Activated T-cell treated with anti-CD3 and anti-CD28 coated beads for 48 hours (primary cell): ENCODE results near the gene MRFAP1L1.

Source experiments
- DNase-seq: peaks from one replicate; pipeline ENCODE4 v3.0.0-alpha.2; 2020; ENCODE audit warnings: low read depth

The MRFAP1L1 gene

DNA sequence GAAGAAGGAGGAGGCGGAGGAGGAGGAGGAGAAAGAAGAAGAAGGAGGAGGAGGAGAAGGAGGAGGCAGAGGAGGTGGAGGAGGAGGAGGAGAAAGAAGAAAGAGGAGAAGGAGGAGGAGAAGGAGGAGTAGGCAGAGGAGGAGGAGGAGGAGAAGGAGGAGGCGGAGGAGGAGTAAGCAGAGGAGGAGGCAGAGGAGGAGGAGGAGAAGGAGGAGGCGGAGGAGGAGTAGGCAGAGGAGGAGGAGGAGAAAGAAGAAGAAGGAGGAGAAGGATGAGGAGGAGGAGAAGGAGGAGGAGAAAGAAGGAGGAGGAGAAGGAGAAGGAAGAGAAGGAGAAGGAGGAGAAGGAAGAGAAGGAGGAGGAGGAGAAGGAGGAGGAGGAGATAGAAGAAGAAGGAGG is 49.2 kb downstream of the MRFAP1L1 start:
- no peak for DNase-seq

DNA sequence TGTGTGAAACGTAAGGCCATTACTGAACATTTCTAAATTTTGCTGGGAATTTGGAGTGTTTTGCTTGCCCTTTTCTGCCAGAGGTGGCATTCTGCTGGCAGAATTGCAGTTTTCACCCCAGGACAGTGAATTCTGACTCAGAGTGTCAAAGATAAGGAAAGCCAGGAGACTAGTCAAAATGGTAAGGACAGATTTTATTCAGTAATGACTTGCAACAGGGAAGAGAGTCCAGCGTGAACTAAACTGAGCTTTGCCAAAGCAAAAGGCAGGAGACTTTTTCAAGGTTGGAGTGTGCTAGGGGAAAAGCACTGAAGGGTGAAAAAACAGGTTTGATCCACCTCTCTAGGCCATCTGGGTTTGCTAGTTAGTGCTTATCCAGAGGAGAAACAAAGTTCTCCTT is 49.8 kb downstream of the MRFAP1L1 start:
- DNase-seq: no peak

DNA sequence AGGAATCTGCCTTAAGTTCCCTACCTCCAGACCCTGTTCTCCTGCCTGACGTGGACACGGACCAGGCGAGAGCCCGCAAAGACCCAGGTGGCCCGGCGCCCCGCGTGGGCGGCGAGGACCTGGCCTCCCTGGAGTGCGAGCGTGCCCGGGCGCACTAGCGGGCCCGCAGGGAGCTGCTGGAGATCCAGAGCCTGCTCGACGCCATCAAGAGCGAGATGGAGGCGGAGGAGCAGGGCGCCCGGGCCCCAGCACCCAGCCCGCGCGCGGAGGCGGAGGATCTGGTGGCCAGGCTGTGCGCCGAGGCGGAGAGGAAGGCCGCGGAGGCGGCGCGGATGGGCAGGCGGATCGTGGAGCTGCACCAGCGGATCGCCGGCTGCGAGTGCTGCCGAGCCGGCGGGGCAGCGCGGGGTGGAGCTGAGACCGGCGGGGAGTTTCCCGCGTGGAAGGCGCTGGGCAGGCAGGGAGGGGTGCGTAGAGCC is 51.0 kb downstream of the MRFAP1L1 start:
- peak; percentile 39 for DNase-seq

DNA sequence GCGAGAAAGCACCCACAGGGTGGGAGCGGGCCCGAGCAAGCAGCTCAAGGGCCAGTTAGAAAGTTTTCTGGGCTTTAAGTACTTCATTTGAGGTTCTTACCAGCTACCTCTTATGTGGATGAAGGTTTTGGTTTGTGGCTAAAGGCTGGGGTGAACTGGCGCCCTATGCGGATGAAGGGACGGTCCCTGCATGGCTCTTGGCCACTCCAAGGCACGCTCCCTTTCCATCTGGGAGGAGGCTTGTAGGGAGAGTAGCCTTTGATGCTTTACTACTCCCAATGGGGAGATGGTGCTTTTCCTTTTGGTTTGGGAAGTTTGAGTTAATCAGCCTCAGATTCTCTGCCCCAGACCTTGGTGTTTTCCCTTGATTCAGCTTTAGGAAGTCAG is 51.5 kb downstream of the MRFAP1L1 start:
- DNase-seq: no peak
